Kidney capillary endothelial cell (primary cell): ENCODE results near the gene DNAJA2.
"Not testable (repeated sequence)": the region's sequence is repeated elsewhere in the genome, so short reads cannot be mapped to it uniquely, and the experiment has no call there.

ENCODE experiments used
- DNase-seq: peaks from one replicate; pipeline ENCODE4 v3.0.0-alpha.2; 2018; ENCODE audit warnings: low spot score

The DNAJA2 gene

GRCh38 chr16:46975165-46975564 lies 1.7 kb upstream of the DNAJA2 start:
- DNase-seq: no peak

GRCh38 chr16:46974352-46974751 lies 878 bp upstream of the DNAJA2 start:
- DNase-seq: peak; percentile 16

- no peak for DNase-seq
Measured at GRCh38 chr16:46973996-46974324, 486 bp upstream of the DNAJA2 start.

- peak; percentile 26 for DNase-seq
Measured at GRCh38 chr16:46972429-46973206, 856 bp downstream of the DNAJA2 start.

GRCh38 chr16:46971271-46971670 lies 2.2 kb downstream of the DNAJA2 start:
- DNase-seq: no peak

- DNase-seq: no peak
Measured at GRCh38 chr16:46970089-46970488, 3.4 kb downstream of the DNAJA2 start.

- no peak for DNase-seq
Measured at GRCh38 chr16:46968063-46968435, 5.4 kb downstream of the DNAJA2 start.

GRCh38 chr16:46962629-46963028 lies 10.8 kb downstream of the DNAJA2 start:
- no peak for DNase-seq

GRCh38 chr16:46961373-46962353 lies 11.8 kb downstream of the DNAJA2 start:
- DNase-seq: no peak

- no peak for DNase-seq
Measured at GRCh38 chr16:46954562-46954961, 18.9 kb downstream of the DNAJA2 start.

GRCh38 chr16:46950009-46950408 lies 23.5 kb downstream of the DNAJA2 start:
- no peak for DNase-seq

GRCh38 chr16:46949241-46949892 lies 24.1 kb downstream of the DNAJA2 start:
- DNase-seq: no peak

- no peak for DNase-seq
Measured at GRCh38 chr16:46948548-46949166, 24.8 kb downstream of the DNAJA2 start.

- DNase-seq: peak; percentile 42
Measured at GRCh38 chr16:46947900-46948547, 25.4 kb downstream of the DNAJA2 start.

GRCh38 chr16:46944713-46945112 lies 28.8 kb downstream of the DNAJA2 start:
- DNase-seq: not testable (repeated sequence)

- no peak for DNase-seq
Measured at GRCh38 chr16:46937536-46937935, 35.9 kb downstream of the DNAJA2 start.

GRCh38 chr16:46932802-46933201 lies 40.7 kb downstream of the DNAJA2 start:
- no peak for DNase-seq

GRCh38 chr16:46930861-46931260 lies 42.6 kb downstream of the DNAJA2 start:
- DNase-seq: no peak

- DNase-seq: peak; percentile 46
Measured at GRCh38 chr16:46929378-46930332, 43.8 kb downstream of the DNAJA2 start.

- no peak for DNase-seq
Measured at GRCh38 chr16:46928811-46929210, 44.7 kb downstream of the DNAJA2 start.
